HG03439 (cell line): ENCODE data around the gene RIPK1.
"Not testable (repeated sequence)": the region's sequence is repeated elsewhere in the genome, so short reads cannot be mapped to it uniquely, and the experiment has no call there.

Experiments
- ATAC-seq: cut with Tn5 transposase; IDR thresholded peaks from one replicate; pipeline ENCODE4 v1.9.1; 2021; ENCODE audit warnings: mild to moderate bottlenecking, moderate library complexity; ENCODE audit not compliant: unreplicated experiment

RIPK1 gene

DNA sequence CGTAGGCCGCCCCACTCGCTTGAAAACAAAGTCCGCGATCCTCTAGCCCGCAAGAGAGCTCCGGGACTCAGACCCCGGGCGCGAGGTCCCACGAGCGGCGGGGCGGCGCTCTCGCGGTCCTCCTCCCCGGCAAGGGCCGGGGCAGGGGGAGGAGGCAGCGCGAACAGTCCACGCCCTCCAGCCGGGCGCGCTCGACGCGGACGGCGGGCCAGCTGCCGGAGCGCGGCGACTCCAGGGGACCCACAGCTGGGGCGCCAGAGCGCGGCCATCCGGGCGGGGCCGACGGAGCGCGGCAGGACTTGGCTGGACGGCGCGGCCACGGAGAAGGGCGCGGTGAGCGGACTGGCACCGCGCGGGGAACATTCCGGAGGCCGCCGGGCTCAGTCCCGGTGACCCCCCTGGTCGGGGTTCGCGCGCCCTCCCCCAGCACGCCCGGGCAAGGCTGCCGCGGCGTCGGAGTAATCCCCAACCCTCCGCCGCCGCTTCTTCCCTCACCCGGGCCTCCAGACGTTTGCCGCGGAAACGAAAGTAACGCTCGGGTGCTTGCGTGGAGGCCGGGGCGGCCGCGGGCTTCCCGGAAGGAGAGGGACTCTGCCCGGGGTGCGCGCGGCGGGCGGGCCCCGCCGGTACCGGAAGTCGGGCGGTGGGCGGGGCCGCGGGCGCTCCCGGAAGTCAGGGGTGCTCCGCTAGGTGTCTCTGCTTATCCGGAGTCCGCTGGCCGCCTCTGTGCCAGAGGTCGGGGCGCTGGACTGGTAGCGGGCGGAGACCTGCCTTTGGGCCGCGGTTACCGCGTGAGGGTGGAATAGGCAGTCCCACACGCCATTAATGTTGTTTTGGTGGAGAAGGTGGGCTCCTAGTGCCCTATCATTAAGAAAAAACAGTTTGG is at the start of gene RIPK1:
Gene RIPK1 (plus strand): TSS at position 166 of the 886 bp plus-strand sequence. CDS start 8,330 bp downstream, outside the sequence.
- peak; percentile 81 for ATAC-seq

DNA sequence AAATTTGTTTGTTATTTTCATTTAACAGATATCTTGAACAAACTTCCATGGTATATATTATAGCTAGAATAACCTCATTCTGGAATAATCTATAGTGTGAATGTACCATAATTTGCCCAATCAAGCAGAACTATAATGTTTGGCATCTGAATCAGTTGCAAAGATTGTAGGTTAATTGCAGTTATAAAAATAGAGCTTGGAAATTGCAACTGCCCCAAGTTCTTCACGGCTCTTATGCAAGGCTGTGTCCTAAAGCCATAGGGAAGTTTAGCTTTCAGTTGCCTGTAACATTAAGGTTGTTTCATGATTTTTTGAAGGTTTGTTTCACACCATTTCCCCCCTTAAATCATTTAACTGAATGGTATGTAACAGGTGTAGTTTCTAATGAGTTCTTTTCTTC is 49.2 kb upstream of the RIPK1 start:
- no peak for ATAC-seq

DNA sequence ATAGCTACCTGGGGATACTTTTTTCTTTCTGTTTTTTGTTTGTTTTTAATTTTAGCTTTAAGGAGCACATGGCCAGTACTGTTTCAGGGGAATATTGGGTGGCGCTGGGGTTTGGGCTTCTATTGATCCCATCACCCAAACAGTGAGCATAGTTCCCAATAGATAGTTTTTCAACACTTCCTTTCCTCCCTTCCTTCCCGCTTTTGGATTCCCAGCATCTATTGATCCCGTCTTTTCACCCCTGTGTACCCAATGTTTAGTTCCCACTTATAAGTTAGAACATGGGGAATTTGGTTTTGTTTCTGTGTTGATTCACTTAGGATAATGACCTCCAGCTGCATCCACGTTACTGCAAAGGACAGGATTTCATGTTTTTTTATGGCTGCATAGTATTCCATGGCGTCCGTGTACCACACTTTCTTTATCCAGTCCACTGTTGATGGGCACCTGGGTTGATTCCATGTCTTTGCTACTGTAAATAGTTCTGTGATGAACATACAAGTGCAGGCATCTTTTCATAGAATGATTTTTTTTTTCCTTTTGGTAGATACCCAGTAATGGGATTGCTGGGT is 48.5 kb upstream of the RIPK1 start:
- ATAC-seq, result no peak

DNA sequence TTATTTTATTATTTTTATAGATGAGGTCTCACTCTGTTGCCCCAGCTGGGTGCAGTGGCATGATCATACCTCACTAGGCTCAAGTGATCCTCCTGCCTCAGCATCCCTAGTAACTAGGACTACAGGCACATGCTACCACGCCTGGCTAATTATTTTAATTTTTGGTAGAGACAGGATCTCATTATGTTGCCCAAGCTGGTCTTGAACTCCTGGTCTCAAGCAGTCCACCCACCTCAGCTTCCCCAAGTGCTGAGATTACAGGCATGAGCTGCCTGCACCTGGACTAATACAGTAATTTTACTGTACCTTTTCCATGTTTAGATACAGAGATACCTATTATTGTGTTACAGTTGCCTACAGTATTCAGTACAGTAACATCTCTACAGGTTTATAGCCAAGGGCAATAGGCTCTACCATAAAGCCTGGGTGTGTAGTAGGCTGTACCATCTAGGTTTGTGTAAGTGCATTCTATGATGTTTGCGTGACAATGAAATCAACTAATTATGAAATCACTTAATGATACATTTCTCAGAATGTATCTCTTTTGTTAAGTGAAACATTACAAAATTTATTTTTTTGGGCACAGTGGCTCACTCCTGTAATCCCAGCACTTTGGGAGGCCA is 47.2 kb upstream of the RIPK1 start:
- ATAC-seq, result not testable (repeated sequence)

DNA sequence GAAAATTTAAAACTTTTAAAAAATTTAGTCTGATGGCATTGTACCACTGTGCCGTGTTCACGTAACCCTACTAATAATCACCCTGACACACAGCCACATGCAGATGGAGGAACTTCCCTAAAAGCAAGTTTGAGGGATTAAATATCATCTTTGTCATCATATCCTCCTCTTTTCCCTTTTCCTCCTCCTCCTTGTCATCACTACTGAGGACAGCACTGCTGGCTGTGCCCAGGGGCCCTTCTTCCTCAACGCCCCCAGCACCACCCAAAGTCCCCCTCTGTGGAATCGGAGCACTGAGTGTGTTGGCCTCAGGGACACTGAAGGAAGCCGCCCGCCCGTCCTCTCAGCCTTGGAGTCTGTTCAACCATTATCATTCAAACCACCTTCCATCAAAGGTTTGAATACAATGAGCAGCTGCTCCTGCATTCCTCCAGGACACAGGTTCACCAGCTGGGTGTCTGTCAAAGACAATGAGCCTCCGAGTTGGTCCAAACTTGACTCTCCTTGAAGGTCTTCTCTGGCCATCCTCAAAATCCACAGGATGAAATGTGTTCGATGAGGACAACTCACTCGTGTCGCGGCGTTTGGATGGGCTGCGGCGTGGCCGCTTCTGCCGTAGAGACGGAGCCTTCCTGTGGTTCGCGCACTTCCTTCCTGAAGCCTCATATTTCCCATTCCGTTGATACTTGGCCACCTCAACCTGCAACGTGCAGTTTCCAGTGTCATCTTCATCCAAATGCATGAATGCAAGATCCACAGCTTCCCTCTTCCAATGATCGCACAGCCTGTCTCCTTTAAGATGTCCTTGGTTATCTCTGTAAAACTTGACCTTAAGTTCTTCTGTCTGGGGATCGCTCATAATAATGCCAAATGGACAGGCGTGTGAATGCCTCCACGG is 45.3 kb upstream of the RIPK1 start:
- no peak for ATAC-seq

DNA sequence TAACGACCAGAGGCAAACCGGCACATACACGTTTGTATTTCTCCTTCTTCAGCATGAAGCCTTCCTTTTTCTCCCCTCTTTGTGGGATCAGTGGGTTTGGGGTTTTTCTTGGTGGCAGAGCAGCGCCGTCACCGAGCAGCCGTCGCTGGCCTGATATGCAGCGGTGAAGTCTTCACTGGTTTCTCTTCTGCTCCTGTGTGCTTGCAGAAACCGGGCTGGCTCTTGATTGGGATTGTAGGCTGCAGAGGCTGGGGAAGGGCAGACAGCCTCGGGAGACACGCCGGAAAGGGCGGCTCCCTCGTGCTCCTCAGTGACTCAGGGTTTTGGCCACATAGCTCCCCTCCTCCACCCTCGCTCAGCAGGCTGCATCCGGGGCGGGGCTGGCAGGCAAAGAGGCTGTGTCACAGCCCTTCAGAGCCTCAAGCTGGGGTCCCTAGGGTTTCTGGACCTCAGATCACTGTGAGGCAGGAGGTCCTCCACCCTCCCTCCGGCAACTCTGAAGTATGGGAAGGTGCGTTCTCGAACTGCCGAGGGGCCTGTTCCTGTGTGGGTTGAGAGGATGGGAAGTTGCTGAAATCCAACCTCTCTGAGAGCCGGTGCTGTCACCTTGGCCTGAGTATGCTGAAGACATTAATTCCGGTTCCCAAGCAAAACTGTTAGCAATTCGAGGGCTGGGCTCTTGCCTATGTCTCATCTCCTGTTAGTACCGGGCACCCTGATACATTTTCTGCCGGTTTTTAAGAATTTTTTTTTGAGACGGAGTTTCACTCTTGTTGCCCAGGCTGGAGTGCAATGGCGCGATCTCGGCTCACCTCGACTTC is 44.4 kb upstream of the RIPK1 start:
- peak; percentile 66 for ATAC-seq

DNA sequence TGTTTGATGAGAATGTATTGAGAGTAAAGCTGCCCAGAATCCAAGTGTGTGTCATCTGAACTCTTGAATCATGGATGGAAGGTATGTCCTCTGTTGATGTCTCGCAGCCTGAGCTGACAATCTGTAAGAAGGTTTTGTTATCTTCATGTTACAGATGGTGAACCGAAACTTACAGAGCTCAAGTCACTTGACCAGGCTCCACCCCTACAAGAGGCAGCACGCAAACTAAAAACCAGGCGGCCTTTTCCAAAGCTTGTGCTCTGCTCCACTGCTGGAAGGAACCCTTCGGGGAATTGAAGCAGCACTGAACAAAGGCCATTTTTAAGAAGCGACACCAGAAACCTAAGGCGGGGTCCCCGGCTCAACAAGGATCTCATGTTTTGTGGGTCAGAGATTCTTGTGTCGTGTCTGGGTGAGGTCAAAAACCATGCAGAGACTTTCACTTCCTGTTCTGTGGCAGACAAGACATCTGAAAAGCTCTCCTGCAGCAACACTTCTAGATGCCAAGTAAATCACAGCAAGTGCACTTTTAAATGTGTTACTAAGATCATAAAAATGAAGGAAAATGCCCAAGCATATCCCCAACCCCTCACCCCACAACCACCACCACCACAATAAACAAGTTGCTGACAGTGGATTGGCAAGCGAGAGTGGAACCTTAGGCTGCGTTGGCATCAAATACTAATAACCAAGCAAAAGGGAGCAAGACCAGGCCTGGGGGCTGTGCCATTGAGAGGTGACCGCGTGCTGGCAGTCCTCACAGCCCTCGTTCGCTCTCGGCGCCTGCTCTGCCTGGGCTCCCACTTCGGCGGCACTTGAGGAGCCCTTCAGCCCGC is 41.3 kb upstream of the RIPK1 start:
- peak; percentile 70 for ATAC-seq

DNA sequence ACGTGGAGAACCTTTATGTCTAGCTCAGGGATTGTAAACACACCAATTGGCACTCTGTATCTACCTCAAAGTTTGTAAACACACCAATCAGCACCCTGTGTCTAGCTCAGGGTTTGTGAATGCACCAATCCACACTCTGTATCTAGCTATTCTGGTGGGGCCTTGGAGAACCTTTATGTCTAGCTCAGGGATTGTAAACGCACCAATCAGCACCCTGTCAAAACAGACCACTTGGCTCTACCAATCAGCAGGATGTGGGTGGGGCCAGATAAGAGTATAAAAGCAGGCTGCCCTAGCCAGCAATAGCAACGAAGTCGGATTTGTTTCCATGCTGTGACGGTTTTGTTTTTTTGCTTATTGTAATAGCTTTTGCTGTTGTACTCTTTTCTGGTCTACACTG is 40.1 kb upstream of the RIPK1 start:
- not testable (repeated sequence) for ATAC-seq

DNA sequence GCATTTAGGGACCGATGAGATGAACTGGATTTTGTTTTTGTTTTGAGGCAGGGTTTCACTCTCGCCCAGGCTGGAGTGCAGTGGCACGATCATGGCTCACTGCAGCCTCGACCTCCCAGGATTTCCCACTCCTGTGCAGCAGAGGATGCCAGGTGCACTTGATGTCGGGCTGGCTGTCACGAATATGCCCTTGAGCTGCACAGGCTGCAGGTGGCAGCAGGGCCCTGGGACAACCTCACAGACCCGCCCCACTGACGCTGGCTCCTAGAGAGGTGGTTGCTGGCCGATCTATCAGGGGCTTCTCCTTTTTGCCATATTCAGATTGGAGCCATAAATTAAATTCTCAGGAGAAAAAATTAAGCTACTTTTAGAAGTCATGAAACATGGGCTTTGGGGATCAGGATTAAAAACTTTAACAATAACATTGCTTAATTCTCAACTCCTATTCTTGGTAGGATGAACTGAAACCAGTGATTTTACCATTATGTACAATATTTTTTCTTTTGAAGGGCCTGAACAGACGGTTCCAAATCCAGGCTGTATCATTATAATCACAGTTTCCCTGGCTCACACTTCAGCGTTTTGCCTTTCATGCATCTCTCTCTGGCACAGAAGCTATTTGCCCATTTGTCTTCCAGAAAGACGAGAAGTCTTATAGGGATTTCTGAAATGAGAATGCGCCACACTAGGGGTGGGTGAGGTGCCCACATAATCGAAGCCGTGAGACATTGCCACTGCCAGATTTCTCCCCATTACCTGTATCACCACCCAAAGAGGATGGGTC is 36.2 kb upstream of the RIPK1 start:
- ATAC-seq, result no peak

DNA sequence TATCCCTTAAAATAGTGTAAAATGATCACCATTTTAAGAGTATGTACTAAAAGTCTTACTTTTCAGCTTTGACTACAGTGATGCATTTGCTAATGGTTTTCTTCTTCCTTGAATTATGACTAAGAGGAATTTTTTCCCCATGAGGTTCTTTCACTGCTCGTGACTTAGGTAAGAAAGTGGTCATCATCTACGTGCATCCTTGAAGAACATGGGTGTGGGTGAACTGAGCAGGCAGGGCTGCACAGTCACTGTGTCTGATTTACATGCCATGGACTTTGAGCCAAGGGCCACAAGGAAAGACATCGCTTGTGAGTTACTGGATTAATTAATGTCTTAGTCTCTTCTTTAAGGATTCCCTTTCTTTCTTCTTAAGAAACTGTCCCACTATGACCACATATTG is 35.3 kb upstream of the RIPK1 start:
- ATAC-seq, result no peak

DNA sequence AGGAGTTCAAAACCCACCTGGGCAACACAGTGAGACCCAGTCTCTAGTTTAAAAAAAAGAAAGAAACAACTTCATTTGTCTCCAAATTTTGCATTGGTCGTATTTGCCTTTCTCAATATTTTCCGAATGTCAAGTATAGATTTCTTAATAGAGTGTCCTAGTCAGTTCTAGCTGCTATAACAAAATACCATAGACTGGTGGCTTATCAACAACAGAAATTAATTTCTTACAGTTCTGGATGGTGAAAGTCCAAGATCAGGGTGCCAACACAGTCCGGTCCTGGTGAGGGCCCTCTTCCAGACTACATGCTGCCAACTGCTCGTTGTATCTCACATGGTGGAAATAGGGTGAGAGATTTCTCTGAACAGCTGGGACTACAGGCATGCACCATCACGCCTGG is 34.6 kb upstream of the RIPK1 start:
- ATAC-seq, result no peak

DNA sequence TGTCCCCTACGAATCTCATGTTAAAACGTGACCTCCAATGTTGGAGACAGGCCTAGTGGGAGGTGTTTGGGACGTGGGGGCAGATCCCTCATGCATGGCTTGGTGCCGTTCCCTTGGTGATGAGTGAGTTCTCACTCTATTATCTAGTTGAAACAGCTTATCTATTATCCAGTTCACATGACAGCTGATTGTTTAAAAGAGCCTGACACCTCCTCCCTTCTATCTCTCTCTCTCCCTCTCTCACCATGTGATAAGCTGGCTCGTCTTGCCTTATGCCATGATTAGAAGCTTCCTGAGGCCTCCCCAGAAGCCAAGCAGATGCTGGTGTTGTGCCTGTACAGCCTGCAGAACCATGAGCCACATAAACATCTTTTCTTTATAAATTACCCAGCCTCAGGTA is 32.9 kb upstream of the RIPK1 start:
- no peak for ATAC-seq

DNA sequence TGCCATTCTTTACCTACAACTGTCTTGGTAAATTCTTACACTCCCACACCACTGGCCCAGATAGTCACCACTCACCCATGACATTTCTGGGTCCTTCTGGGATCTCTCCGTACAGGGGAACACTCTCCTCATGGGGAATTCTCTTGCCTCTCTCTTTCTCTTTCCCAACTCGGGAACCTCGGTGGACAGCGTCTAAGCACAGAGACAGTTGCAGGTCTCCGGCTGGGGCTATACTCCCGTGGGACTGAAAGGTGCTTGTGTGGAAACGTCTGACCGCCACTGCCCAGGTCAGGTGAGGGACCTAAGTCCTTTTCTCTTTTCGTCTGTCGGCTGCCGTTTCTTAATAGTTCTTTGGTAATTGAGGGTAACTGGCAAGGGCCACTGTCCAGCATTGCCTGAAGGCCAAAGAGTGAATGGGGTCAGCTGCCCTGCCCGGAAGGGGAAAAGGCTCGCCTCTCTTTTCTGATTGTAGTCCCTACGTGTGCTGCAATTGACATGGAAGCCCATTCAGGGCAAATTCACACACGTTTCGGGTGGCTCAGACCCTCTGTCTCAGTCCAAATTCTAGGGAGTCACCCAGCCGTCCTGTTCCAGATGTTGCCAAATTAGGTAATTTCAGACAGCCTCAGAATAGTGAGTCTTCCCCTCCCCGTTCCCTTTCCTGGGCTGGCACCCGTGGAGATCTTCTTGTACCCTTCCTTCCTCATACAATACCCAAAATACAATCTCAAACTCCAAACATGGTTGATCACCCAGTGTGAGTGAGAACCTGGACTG is 31.2 kb upstream of the RIPK1 start:
- no peak for ATAC-seq

DNA sequence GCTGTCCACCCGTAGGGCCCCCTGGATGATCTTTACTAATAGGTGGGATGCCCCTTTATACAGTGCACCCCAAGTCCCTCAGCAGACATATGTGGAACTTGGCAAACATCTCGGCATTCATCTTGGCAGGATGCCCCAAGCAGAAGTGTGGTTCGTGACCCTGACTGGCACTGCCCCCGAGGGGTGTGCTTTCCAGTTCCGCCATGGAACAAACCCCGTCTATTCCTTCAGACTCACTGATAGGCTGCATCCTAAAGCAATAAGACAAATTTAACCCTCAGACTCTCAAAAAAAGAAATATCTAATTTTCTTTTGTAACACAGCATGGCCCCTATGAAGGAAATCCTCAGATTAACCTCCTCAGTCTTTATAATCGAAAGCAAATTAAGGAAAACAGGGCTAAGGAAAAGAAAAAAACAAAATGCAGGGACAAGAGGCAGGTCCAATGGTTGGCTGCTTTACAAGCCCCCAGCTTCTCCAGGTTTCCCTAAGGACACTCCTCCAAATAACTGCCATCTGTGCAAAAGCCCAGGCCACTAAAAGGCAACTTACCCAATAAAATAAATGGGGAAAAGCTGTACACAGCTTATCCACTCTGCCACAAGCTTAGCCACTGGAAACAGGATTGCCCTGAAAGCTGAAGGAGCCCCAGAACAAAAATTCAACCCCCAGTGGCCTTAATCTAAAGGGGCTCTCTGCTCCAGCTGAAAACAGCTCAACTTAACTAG is 30.5 kb upstream of the RIPK1 start:
- ATAC-seq, result no peak

DNA sequence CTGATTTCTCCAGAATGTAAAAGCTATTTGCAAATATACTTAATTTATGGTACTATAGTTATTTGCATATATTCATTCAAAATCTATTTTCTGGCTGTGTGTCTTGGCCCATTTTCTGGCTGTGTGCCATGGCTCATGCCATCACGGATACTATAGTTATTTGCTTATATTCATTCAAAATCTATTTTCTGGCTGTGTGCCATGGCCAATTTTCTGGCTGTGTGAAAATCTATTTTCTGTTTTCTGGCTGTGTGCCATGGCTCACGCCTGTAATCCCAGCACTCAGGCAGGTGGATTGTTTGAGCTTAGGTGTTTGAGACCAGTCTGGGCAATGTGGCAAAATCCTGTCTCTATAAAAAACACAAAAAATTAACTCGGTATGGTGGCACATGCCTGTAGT is 28.9 kb upstream of the RIPK1 start:
- no peak for ATAC-seq

DNA sequence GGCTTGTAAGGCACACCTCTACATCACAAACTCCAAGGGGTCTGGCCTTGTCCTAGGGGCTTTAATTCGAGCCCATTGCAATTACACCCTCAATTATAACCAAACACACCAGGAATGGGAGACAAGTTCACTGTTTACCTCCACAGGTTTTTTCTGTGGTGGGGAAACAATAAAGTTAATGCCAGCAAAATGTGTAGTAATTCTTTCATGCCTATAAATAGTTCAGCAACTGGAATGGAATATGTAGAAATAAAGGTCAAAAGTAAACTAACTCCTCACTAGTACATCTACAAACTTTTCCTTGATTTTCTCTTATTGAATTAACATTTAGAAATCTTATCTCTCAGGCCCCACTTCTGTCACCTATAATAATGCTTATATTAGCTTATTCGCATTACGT is 27.1 kb upstream of the RIPK1 start:
- no peak for ATAC-seq

DNA sequence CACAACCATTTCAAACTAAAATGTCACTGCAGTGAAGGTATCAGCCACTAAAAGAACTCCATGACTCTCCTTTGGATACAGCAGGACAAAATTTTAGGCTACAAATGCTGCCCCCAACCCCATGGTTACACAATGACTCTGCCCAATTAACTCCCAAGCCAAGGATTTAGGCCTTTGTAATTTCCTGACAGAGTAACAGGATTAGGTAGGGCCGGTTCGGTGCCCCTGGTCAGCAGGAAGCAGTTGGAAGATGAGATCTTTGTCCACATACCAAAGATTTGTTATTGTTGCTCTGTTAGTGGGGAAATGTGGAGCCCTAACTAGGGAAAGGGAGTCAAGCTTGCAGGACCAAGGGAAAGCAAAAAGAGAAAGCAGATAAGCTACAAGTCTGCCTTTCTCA is 26.7 kb upstream of the RIPK1 start:
- ATAC-seq, result no peak
